Stimulated activated CD4-positive, alpha-beta T cell treated with anti-CD3 and anti-CD28 coated beads, Interleukin-1b, Interleukin-23, amount 100 ng/mL, for 24 hours (primary cell): ENCODE measurements around the gene OR1L6.

Experiments
- DNase-seq, 4 experiments: peaks; one replicate each; pipeline ENCODE4 v3.0.0-alpha.2; 2020; ENCODE audit warnings: low read depth in 4 of 4, low spot score in 1 of 4

OR1L6 gene, protein sequence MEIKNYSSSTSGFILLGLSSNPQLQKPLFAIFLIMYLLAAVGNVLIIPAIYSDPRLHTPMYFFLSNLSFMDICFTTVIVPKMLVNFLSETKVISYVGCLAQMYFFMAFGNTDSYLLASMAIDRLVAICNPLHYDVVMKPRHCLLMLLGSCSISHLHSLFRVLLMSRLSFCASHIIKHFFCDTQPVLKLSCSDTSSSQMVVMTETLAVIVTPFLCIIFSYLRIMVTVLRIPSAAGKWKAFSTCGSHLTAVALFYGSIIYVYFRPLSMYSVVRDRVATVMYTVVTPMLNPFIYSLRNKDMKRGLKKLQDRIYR

DNA sequence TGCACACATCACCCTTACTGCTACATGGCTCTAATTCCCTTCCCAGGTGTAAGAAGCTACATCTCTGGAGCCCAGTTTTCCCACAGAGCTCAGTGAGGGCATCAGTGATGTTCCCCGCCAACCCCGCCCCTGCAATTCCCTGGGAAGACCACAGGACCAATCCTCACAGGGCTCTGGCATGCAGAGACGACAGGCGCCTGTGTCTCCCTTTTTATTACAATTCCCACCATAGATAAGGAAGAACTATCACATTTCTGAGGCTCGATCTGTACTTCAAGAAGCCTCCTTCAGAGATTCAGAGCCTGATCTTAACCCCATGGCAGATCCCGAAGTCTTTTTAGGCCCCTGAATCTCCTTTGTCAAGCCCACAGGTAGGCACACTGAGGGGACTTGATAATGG lies at the start of gene OR1L6:
OR1L6 (plus strand) TSS at position 301 of the 400 bp plus-strand sequence. CDS start 7,545 bp downstream, outside the sequence.
- no peak for DNase-seq

DNA sequence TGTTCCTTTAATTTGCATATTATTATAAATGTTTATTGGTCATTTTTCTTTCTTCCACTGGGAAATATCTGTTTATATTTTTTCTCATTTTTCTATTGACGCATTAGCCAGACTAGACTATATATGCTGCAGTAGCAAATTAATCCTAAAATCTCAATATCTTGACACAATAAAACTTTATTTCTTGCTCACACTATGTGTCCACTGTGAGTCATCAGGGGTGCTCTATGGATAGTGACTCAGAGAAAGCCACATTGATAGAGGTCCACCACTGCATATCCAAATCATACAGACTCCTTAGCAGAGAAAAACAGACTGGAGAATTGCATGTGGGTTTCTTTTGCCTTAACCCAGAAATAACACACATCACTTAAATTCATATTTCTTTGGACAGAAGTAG lies 46.4 kb upstream of the OR1L6 start:
- DNase-seq: no peak

DNA sequence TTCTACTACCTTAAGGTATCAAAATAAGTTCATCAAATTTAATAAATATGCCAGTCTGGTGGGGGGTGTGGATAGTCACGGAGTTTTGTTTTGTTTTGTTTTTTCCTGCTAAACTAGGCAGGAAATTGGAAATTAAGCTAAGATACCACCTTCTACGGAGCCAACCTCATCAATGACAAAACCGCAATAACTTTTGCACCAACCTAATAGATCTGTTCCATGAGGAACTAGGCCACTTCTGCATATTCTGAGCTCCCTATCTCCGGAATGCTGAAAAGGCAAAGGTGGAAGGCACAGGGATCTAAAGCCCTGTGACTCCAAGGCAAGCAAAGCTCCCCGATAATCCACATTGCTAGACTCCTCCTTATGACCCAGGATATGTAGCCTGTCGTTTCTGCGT lies 24.1 kb upstream of the OR1L6 start:
- no peak for DNase-seq

DNA sequence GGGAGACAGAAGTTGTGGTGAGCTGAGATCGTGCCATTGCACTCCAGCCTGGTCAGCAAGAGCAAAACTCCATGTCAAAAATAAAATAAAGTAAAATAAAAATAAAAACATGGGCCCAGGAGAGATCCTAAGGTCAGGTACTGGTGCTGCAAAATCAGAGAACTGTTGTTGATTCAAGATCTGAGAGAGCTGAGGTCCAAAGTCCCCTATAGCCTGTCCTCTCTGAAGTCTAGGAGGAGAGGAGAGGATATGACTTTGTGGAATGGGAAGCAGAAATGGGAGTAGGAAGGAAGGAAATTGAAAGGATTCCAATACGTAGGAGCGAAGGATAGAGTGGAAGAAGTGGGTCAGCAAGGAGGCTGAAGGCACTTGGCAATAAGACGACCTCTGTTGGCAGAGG lies 22.9 kb upstream of the OR1L6 start:
- no peak for DNase-seq

DNA sequence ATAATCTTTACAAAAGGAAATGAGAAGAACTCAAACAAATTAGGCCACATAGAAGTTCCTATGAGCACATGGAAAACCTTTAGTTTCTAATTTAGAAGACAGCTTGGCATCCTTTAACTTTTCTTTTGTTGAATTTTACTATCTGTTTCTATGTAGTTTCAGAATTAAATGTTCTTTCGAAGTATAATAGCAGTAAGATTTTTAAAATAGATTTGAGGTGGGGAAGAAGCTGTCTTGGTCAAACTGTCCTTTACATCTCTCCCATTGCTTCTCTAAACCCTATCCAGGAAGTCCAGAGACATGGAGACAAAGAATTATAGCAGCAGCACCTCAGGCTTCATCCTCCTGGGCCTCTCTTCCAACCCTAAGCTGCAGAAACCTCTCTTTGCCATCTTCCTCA lies 18.4 kb upstream of the OR1L6 start, which contains the start of gene OR1L4:
OR1L4 (plus strand) TSS at position 301 of the 400 bp plus-strand sequence; CDS start at position 301, 0 bp downstream.
- no peak for DNase-seq

DNA sequence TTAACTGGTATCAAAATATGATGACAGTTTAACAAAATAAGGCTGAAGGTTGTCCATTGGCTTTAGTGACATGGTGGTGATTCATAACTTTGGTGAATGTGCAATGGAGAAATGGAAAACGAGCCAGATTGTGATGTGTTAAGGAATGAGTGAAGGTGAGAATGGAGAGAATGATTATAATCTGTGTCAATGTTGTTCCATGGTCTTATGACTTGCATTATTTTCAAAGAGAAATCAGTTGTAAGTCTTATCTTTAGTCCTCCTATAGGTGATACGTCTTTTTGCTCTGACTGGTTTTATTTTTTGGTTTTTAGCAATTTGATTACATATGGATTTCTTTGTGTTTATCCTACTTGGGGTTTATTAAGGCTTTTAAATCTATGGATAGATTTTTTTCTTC lies 12.7 kb downstream of the OR1L6 start:
- DNase-seq: no peak

DNA sequence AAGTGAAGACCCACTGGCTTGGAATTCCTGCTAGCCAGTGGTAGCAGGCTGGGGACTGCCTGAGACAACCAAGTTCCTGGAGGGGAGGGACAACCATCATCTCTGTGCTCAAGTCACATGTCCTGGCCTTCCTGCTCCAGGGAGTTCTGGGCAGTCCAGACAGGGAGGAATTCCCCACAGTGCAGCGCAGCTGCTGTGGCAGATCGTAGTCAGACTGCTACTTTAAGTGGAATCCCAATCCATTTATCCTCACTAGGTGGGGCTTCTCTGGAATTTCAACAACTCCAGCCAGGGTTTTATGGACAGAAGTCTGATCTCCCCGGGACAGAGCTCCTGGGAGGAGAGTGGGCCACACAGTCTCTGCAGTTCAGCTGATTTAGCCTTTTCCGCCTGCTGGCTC lies 25.7 kb downstream of the OR1L6 start:
- no peak for DNase-seq

DNA sequence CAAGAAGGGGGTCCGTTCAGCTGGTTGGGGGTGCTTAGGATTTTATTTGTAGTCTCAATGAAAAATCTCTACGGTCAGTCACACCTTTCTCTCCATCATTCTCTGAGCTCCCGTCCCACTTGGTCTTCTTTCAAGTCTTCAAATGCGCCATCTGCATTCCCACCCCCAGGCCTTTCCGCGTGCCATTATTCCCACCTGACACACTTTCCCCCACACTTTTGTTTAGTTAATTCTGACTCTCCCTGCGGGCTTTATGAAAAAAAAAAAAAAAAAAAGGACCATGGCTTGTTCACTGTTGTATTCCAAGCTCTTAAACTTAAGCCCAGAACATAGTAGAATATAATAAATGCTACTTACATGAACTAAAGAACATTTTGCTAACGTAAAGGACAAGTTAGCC lies 34.9 kb downstream of the OR1L6 start:
- DNase-seq: no peak

DNA sequence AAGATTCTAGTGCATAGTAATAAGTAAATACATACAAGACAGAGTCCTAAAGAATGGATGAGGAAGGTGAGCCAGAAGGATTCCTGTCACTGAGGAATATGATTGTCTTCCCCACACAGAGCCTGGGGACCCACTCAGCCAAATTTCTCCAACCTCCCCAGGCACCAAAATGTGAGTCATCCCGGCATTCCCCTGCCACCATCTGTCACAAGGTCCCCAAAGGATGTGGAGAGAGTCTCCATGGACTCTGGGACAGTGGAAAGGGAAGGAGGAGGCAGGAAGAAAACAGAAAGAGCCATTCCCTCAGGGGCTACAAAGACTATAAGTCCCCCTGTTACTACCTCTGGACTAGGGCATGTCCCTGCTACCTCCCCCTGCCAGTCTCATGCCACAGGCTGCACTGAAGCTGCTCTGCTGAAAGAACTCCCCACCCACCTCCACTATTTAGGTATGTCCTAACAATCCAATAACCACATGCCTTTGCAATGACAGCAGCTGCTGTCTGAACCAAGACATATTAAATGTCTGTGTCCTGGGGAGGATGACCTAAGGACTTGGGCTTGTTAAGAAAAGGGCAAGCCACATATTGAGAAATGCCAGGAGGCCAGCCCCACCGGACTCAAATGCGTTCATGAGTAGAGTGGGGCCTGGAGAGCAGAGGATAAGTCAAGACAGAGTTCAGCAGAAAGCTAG lies 36.0 kb downstream of the OR1L6 start:
- DNase-seq: no peak

DNA sequence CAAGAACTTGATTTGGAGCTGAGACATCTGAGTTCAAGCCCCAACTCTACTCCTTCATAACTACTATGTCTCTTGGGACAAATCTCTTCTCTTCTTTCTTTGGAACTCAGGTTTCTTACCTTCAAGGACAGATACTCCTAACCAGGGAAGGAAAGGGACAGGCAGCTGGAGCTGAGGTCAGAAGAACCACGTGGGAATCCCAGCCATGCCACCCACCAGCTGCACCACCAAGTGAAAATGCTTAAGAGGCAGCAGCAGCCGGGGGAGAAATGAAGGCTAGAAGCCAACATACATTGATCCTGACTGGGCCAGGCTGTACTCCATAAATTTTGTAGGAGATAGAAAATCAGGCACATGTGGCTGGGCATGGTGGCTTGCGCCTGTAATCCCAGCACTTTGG lies 37.1 kb downstream of the OR1L6 start:
- no peak for DNase-seq

DNA sequence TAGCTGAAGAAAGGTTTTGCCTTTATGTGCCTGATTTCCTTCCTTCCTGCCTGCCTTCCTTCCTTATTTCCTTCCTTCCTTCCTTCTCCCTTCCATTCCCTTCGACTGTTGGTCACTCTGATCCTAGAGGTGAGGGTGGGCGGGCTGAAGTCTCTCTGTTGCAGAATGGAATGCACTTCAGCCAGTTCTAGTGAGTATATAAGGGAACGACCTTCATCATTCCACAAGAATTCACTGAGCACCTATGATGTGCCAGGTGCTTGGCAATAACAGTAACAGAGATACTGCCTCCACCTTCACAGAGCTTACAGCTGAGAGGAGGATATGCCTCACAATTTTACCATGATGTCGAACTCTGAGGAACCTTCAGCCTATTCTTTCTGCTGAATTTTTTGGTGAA lies 37.9 kb downstream of the OR1L6 start:
- DNase-seq: no peak

DNA sequence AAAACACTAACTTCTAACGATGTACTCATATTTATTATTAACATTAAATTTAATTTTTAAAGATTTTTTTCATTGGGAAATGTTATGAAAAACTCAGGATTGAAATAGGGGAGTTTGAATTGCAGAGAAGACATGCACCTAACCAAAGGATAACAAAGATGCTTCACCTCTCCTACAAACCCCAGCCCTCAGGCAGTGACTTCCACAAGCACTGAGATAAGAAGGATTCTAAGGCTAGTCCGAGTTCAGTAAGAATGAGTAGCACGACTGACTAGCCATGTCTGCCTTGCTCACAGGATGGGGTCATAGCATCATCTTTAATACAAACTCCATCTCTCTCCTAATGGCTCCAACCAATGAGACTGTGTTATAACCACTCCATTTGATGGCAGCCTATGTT lies 39.6 kb downstream of the OR1L6 start:
- no peak for DNase-seq

DNA sequence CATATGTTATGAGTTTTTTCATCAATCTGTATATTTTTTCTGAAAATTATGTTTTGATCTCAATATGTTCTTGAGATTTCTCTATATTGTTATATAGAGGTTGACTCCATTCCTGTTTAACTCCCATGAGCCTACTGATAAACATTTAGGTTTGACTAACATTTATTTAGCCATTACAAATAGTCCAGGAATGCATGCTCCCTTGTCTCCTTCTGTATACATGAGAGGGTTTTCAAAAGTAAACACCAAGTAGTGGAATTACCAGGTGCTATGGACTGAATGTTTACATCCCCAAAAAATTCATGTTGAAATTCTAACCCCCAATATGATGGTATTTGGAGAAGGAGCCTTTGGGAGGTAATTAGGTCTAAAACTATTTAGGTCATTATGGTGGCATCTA lies 43.2 kb downstream of the OR1L6 start:
- DNase-seq: no peak

DNA sequence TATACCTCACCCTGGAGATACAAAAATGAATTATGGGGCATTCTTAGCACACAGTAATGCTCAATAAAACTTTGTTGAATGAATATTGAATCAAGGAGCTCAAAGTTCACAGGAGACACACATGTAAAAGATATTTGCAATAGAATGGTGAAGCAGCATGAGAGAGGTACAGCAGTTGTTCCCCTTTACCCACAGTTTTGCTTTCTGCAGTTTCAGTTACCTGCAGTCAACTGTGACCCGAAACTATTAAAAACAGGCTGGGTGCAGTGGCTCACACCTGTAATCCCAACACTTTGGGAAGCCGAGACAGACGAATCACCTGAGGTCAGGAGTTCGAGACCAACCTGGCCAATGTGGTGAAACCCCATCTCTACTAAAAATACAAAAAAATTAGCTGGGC lies 44.2 kb downstream of the OR1L6 start:
- DNase-seq: no peak

DNA sequence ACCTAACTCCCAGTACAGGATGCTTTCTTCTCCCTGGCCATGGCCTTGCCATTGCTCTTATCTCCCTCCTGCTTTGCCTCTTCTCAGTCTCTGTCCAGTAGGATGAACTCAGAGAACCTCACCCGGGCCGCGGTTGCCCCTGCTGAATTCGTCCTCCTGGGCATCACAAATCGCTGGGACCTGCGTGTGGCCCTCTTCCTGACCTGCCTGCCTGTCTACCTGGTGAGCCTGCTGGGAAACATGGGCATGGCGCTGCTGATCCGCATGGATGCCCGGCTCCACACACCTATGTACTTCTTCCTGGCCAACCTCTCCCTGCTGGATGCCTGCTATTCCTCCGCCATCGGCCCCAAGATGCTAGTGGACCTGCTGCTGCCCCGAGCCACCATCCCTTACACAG lies 46.7 kb downstream of the OR1L6 start, which contains the start of gene OR5C1:
OR5C1 (plus strand) TSS at position 103 of the 400 bp plus-strand sequence; CDS start at position 103, 0 bp downstream.
- no peak for DNase-seq

DNA sequence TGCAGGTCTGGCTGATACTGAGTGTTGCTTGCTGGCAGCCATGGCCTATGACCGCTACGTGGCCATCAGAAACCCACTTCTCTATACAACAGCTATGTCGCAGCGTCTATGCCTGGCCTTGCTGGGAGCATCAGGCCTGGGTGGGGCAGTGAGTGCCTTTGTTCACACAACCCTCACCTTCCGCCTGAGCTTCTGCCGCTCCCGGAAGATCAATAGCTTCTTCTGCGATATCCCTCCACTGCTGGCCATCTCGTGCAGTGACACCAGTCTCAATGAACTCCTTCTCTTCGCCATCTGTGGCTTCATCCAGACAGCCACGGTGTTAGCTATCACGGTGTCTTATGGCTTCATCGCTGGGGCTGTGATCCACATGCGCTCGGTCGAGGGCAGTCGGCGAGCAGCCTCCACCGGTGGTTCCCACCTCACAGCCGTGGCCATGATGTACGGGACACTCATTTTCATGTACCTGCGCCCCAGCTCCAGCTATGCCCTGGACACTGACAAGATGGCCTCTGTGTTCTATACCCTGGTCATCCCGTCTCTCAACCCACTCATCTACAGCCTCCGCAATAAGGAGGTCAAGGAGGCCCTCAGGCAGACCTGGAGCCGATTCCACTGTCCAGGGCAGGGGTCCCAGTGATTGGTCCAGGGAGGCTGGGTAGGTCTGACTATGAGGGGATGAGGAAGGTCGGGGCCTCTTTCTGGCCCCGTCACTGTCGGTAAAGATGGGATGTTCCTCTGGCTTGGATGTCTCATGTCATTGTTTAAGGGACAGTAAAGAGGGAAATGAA lies 47.3 kb downstream of the OR1L6 start:
- DNase-seq: no peak

DNA sequence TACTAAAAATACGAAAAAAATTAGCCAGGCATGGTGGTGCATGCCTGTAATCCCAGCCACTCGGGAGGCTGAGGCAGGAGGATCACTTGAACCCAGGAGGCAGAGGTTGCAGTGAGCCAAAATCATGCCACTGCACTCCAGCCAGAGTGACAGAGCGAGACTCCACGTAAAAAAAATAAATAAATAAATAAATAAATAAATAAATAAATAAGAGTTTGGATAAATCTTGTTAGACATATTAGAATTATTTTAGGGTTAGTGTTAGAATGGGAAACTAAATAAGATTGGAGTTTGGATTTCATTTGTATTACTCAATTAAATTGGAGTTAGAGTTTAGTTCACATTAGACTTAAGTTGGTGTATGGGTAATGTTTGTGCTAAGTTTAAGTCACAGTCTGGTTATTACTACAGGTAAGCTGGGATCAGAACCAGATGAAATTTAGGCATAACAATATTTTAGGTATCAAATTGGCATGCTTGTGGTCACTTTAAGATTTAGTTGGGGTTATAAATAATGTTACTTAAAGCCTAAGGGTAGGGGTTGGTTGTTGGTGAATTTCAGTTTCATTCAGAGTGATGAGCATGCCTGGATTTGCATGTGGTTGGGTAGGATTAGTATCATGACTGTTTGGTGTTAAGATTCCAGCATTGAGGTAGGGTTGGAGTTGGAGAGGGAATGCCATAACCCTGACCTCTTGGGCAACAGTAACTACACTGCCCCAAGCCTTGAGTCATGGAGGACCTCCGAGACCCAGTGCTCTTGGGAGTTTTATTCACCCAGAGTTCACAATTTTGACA lies 50.0 kb downstream of the OR1L6 start:
- no peak for DNase-seq

DNA sequence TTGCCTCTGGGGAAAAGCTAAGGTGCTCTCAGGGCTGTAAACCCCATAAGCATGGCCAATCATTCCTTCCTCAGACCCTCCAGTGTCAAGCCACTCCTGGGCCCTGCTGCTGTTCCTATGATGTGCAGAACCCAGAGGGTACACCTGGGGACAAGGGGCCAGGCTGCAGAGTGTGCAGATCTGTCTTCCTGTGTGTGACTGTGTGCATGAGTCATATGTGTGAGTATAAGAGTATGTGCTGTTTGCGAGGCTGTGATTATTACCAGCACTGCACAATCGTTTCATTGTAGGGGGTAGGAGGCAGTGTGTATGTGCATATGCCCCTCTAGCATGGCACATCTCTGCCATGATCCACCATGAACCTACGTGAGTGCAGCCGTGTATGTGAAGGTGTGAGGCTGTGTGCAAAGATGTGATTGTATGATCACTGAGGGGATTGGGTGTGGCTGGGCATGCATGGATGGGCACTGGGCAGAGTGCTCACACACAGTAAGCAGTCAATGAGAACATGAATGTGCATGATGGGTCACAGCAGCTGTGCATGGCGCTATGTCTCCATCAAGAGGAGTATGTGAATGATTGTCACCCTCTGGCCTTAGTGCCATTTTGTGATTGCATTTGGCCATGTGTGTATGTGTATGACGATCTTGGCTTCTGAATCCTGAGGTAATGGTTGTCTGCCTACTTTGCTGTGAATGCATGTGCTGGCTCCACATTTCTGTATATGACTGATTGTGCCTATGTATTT lies 55.4 kb downstream of the OR1L6 start:
- DNase-seq: no peak
